C4-2B (cell line): Measurements from ENCODE around the gene EMP2.

Experiments
- CTCF ChIP-seq: fragments of 450-650 bp; conservative IDR thresholded peaks from 2 replicates; pipeline ENCODE4 v1.5.1; 2017; ENCODE audit warnings: mild to moderate bottlenecking
- ZFX ChIP-seq: fragments of 450-650 bp; IDR thresholded peaks from 2 replicates; pipeline ENCODE4 v1.6.1; 2017

GRCh38 chr16:10607157-10607556 is 26.8 kb upstream of the EMP2 start:
- no peak for TF ChIP-seq ZFX
- TF ChIP-seq CTCF, result no peak
